WERI-Rb-1 (cell line): ENCODE measurements around the gene OTOGL.
A peak's percentile ranks its signal among the peaks of the same experiment; 100 is the strongest.

Source experiments
- DNase-seq: peaks from one replicate; pipeline ENCODE4 v3.0.0-alpha.2; 2020
- H3K27ac ChIP-seq: fragments of 250-450 bp; sonication (Bioruptor Pico); 2 replicates; pipeline ENCODE4 v1.5.1; 2020; ENCODE audit warnings: mild to moderate bottlenecking, moderate library complexity
- H3K27me3 ChIP-seq: fragments of 250-450 bp; sonication (Bioruptor Pico); 2 replicates; pipeline ENCODE4 v1.5.1; 2021; ENCODE audit warnings: mild to moderate bottlenecking, low read depth, moderate library complexity; ENCODE audit not compliant: insufficient read depth, severe bottlenecking
- H3K36me3 ChIP-seq: fragments of 250-450 bp; sonication (Bioruptor Pico); 2 replicates; pipeline ENCODE4 v1.5.1; 2020; ENCODE audit warnings: mild to moderate bottlenecking, moderate library complexity
- H3K4me3 ChIP-seq: 2 replicates; pipeline ENCODE4 v1.5.1; 2011; ENCODE audit warnings: low read depth, mild to moderate bottlenecking, control low read depth, low read length
- H3K9me3 ChIP-seq: fragments of 250-450 bp; sonication (Bioruptor Pico); 2 replicates; pipeline ENCODE4 v1.5.1; 2021; ENCODE audit warnings: mild to moderate bottlenecking, moderate library complexity; ENCODE audit not compliant: severe bottlenecking
- TF ChIP-seq, protein P1 (sequence below): IDR thresholded peaks from 2 replicates; pipeline ENCODE4 v1.5.1; 2011; ENCODE audit warnings: low read depth, mild to moderate bottlenecking, control low read depth, inconsistent platforms, low read length

OTOGL gene

GRCh38 chr12:80189241-80189640 is 89.9 kb downstream of the OTOGL start:
- DNase-seq, result no peak
- Histone ChIP-seq H3K9me3 (no peaks in the 10 kb centered on the region), H3K27me3 (no peaks in the 10 kb centered on the region), H3K4me3 (no peak overlapping the region), H3K36me3 (no peaks in the 10 kb centered on the region), H3K27ac (no peak overlapping the region)
- TF ChIP-seq, protein P1, sequence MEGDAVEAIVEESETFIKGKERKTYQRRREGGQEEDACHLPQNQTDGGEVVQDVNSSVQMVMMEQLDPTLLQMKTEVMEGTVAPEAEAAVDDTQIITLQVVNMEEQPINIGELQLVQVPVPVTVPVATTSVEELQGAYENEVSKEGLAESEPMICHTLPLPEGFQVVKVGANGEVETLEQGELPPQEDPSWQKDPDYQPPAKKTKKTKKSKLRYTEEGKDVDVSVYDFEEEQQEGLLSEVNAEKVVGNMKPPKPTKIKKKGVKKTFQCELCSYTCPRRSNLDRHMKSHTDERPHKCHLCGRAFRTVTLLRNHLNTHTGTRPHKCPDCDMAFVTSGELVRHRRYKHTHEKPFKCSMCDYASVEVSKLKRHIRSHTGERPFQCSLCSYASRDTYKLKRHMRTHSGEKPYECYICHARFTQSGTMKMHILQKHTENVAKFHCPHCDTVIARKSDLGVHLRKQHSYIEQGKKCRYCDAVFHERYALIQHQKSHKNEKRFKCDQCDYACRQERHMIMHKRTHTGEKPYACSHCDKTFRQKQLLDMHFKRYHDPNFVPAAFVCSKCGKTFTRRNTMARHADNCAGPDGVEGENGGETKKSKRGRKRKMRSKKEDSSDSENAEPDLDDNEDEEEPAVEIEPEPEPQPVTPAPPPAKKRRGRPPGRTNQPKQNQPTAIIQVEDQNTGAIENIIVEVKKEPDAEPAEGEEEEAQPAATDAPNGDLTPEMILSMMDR, result no peak

GRCh38 chr12:80190001-80190400 is 90.7 kb downstream of the OTOGL start:
- Histone ChIP-seq H3K27me3 (no peaks in the 10 kb centered on the region), H3K4me3 (no peak overlapping the region), H3K9me3 (no peaks in the 10 kb centered on the region), H3K36me3 (no peaks in the 10 kb centered on the region), H3K27ac (no peak overlapping the region)
- TF ChIP-seq, protein P1, result no peak
- no peak for DNase-seq

DNA sequence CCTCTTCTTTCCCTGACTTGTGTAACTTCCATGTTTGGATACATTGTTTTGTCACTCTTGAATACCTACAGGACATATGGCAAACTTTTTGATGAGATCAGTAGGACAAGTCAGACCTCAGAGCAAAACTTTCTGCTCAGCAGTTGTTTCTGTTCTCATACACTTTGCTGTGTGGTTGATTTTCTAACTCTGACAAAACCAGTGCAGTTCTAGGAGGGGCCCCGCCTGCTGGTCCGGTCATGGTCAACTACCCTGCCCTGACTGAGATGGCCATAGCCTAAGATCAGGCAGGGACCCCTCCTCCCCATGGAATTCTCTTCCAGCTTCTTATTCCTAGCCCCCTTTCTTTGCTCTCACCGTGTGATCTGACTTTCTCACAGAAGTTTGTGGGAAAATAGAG is 92.8 kb downstream of the OTOGL start:
- H3K27ac ChIP-seq, result no peak overlapping the region
- H3K4me3 ChIP-seq, result no peak overlapping the region
- TF ChIP-seq, protein P1, result no peak
- no peaks in the 10 kb centered on the region for H3K27me3 ChIP-seq
- no peak for DNase-seq
- H3K9me3 ChIP-seq, result no peaks in the 10 kb centered on the region
- no peaks in the 10 kb centered on the region for H3K36me3 ChIP-seq

- no peak for DNase-seq
- TF ChIP-seq, protein P1, result no peak
- no peaks in the 10 kb centered on the region for H3K9me3 ChIP-seq
Observed at GRCh38 chr12:80193865-80194264, 94.5 kb downstream of the OTOGL start.

DNA sequence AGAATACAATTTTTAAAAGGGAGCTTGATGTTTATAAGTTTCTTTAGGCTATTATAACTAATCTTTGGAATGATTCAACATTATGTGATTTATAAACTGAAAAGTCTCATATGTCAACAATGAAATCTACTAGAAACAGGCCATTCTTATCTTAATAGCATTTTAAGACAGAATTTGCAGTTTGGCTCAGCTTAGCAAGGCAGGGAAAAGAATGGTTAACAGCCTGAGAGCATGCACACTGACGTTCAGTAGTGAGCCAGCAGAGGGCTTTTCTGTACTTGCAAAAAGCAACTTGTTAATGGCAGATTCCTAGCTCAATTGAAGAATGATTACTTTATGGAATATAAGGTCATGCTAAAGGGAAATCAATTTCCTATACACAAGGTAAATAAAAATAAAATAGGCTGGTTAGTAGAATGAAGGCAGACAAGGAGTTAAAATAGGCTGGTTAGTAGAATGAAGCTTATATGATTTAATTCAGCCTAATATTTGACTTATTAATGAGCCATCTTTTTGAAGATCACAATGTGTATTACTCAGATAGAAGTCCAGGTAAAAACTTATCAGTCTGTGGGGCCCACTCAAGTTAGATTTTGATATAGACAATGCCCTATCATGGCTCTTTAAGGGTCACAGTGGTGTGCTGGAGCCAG is 95.9 kb downstream of the OTOGL start:
- Histone ChIP-seq H3K9me3 (no peaks in the 10 kb centered on the region), H3K4me3 (no peak overlapping the region), H3K36me3 (no peaks in the 10 kb centered on the region), H3K27ac (no peak overlapping the region), H3K27me3 (no peaks in the 10 kb centered on the region)
- TF ChIP-seq, protein P1, result peak; percentile 63
- peak; percentile 54 for DNase-seq

More at GRCh38 chr12:80193865-80194264, 94.5 kb downstream of the OTOGL start:
- no peak overlapping the region for H3K4me3 ChIP-seq
- H3K27ac ChIP-seq, result no peak overlapping the region
- H3K36me3 ChIP-seq, result no peaks in the 10 kb centered on the region
- no peaks in the 10 kb centered on the region for H3K27me3 ChIP-seq

DNA sequence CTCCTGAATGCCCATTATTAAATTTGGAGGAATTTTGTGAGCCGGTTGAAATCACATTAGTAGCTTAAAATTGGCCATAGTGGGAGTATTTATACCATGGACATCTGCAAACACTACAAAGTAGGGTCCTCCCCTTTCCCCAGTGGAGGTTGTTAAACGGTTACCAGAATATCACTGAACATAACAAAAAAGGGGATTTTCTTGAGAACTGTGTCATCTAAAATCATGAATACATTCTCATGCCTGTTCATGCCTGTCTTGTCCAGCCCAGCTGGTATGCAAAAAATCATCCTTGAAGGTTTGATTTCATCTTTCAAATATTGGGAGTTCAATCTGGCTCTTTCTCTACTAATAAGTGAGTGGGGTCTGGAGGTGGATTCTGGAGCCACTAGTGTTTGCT is 96.4 kb downstream of the OTOGL start:
- no peak overlapping the region for H3K27ac ChIP-seq
- TF ChIP-seq, protein P1, result no peak

More for the DNA sequence above, 96.4 kb downstream of the OTOGL start:
- DNase-seq, result no peak
- Histone ChIP-seq H3K9me3 (no peaks in the 10 kb centered on the region), H3K36me3 (no peaks in the 10 kb centered on the region), H3K27me3 (no peaks in the 10 kb centered on the region), H3K4me3 (no peak overlapping the region)
